NCI-H510A treated with DMSO at 0.1 percent for 48 hours (cell line): ENCODE data around the gene SCNM1.

Experiments
- DNase-seq: peaks from one replicate; lab custom pipeline; 2025; lab: John Stamatoyannopoulos, UW

Gene SCNM1, protein sequence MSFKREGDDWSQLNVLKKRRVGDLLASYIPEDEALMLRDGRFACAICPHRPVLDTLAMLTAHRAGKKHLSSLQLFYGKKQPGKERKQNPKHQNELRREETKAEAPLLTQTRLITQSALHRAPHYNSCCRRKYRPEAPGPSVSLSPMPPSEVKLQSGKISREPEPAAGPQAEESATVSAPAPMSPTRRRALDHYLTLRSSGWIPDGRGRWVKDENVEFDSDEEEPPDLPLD

DNA sequence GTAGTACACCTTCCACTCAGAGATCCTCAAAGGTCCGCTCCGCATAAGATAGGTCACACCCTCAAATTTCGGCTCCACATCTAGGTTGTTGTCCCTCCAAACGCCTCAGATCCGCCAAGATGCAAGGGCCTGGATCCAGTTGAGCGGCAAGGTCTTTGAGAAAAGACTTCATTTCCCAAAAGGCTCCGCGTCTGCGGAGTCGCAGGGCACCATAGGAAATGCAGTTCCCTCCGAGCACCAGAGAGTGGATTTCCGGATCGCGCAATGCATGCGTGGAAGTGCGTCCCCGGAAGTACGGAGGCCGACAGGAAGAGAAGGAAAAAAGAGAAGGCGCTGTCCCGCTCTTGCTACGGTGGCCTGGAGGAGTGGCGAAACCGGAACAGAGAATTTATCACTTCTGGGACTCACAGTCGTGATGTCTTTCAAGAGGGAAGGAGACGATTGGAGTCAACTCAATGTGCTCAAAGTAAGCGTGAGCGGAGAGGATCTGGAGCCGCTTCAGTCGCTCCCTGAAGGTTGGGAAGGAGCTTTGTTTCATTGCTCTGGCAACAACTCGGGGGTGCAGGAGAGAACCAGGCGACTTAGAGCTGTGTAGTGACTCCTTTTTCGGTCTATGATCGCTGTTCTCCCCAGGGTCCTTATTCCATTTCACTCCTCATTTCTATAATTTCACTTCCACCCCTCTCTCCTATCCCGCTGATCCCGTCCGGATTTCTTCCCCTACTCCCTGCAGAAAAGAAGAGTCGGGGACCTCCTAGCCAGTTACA lies at the start of gene SCNM1, which contains the start of gene LYSMD1:
Gene SCNM1 (plus strand): TSS at position 407 of the 767 bp plus-strand sequence. CDS start 9 bp downstream, at position 416.
Gene LYSMD1 (minus strand): TSS at position 165 of the 767 bp plus-strand sequence. CDS start 644 bp downstream, outside the sequence.
- DNase-seq = peak; percentile 97

DNA sequence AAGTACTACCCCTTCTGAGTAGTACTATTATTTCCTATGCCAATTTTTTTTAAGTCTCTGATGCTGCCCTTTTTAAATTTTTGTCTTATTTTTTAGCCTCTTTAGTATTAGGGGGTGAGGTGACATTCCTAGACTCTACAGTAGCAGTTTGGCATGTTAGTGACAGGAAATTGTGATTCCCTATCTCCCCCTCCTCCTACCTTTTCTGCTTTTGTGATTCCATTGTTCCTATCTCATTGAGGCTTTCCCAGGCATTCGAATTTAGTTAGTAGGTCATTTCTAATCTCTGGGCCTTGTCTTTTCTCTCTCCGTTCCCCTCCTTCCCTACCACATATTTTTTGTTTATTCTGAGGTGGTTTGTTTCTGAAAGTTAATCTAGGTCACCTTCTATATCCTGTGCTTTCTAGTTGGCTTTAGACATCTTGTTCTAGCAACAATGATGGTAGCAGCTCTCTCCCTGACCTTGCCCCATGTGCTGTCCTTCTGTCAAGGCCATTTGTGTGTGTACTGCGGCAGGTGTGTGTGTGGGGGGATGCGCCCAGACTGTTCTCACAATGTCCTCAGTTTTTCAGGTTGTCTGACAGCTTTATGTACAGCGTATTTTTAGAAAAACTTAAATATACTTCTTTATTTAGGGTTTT lies 41.1 kb upstream of the SCNM1 start:
- DNase-seq = no peak

DNA sequence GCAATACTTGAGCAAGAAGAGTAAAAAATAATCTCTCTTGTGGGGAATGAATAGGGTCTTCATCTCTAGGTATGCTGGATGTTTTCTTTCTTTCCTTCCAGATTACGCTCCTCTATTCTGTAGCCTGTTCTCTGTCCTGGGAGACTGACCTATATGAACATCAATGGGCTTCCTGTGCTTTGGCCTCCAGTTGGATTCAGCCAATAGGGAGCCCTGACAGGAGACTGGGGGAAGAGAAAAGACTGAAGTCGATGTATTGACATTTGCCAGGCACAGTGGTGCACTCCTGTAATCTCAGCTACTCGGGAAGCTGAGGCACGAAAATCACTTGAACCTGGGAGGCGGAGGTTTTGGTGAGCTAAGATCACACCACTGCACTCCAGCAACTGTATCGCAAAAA lies 37.1 kb upstream of the SCNM1 start:
- DNase-seq = no peak

DNA sequence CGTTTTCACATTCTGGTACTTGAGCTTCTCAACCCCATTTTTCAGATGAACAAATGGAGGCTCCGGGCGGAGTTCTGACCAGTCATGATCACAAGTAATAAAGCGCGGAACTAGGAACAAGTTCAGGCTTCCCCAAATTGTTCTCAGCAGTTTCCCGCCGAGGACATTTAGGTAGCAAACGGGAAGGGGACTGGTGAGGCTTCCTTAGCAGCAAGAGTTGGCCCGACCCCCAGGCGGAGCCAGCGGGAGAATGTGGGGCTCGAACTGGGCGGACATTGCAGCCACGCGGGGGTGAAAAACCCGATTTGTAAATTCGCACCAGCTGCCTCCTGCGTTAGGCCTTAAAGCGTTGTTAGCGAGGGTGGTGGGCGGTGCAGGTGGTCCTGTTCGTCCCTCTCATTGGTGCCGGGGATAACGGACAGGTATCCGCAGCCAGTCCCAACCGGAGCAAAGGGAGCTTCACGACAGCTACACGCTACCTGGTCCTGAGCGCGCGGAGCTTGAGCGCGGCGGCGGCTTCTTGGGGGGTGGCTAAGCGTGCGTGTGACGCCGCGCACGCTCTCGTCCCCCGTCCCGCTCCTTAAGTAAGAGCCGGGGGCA lies 34.9 kb upstream of the SCNM1 start:
- no peak for DNase-seq

DNA sequence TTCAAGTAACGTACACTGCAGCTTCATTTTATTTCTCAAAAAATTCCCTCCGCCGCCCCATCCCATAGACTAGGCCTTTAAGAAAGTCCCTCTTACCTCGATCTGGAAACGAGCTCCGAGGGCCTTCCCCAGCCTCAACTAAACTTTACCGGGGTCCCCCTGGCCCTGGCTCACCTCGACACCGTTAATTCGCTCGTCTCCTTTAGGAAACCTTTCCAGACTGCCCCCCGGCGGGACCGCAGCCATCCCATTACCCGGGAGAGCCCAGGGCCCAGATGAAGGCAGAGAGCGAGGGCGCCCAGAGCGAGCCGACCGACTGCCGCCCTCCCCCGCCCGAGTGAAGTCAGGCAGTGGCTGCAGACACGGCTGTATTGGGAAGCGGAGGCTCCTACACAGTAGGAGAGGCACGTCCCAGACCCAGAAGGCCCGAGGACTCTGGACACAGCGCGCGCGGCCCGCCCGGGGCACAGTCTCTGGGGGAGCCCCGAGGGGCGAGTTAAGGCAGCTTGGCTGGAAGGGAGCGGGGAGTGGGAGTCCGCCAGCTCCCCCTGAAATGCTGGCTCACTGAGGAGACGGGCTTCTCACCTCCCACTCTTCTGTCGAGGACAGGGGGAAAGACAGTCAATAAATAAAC lies 34.1 kb upstream of the SCNM1 start:
- no peak for DNase-seq

DNA sequence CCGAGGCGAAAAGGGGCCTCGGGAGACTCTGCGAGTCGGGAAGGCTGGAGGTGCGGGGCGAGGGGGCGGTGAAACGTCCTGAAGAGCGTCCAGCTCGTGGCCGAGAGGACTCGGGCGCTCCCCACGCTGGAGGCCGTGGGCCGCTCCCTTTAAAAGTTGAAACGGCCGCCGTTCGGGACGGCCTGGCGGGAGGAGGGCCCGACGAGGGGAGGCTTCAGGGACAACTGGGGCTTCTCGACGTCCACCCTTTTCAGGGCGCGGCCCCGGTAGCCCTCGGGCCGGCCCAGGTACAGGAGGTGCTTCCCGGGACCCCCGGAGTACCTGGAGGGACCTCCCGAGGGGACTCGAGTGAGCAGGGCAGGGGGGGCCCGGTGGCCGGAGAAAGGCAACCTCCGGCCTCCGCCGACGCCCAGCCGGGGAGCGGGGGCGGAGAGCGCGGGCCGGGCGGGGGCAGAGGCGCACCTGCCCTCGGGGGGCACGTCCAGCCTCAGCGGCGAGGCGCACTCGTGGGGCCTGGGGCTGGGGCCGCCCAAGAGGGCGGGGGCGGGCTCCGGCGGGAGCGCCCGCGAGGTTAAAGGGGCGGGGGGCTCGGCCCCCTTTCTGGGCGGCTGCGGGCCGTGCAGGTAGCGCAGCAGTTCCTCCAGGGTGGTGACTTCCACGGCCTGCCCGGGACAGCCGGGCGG lies 33.5 kb upstream of the SCNM1 start:
- DNase-seq = no peak

DNA sequence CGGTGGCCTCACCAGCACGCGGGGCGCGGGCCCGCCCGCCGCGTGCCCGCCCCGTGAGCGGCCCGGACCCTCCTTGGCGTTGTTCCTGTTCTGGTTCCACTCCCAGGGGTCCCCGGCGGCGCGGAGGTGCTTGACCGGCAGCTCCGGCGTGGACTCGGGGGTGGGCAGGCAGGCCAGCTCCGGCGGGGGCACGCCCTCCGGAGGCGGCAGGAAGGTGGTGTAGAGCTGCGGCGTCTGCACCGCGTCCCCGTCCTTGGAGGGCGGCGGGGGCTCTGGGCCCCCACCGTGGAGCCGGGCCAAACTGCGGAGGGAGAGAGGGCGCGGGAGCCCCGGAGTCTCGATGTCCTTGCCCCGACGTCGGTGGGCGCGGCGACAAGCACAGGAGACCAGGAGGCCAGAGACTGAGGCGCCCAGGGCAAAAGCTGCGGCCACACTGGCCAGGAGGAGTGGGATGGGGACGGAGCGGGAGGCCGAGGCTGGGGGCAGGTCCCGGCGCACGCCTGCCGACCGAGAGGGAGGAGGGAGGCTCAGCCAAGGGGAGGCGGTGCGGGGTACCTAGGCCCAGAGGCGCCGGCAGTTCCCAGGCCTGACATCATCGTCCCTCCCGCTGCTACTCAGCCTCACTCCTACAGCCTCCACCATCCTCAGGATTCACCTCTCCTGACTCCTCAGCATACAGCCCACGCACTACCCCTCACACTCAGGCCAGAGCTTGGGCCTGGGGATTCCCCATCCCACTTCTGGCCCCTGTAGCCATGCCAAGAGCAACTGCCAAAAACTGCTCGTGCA lies 32.7 kb upstream of the SCNM1 start:
- DNase-seq = no peak

DNA sequence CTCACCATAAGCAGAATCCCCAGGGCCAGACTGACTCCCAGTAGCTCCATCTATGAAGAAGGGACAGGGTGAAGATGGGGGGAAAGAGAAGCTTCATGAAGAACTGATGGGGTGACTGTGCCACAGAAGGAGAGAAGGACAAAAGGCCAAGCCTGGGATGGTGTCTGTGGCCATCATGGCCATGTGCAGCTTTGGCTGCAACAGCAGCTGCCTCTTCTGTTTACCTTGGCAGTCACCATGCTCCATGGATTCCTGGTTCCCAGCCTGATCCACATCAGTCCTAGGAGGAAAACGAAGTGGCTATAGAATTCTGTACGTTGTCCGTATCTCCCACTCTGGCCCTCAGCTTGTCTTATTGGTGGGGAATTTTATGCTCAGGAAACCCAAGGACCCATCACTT lies 31.5 kb upstream of the SCNM1 start:
- DNase-seq = no peak

DNA sequence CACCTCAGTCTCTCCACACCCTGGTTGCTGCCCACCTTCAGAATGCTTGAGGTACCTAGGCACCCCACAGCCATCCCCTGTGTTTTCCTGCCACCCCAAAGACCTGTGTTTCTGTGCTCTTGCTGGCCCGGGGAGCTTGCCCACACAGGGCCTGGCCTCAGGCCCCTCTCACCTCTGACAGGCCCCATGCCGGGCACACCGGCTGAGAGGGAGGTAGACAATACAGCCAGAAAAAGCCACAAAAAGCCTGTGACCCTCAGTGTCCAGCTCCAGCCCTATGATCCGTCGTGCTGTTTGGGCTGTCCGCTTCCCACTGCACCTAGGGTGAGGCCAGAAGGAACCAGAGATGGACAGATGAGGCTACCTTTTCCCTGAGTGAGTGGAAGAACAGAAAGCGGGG lies 31.0 kb upstream of the SCNM1 start:
- no peak for DNase-seq

DNA sequence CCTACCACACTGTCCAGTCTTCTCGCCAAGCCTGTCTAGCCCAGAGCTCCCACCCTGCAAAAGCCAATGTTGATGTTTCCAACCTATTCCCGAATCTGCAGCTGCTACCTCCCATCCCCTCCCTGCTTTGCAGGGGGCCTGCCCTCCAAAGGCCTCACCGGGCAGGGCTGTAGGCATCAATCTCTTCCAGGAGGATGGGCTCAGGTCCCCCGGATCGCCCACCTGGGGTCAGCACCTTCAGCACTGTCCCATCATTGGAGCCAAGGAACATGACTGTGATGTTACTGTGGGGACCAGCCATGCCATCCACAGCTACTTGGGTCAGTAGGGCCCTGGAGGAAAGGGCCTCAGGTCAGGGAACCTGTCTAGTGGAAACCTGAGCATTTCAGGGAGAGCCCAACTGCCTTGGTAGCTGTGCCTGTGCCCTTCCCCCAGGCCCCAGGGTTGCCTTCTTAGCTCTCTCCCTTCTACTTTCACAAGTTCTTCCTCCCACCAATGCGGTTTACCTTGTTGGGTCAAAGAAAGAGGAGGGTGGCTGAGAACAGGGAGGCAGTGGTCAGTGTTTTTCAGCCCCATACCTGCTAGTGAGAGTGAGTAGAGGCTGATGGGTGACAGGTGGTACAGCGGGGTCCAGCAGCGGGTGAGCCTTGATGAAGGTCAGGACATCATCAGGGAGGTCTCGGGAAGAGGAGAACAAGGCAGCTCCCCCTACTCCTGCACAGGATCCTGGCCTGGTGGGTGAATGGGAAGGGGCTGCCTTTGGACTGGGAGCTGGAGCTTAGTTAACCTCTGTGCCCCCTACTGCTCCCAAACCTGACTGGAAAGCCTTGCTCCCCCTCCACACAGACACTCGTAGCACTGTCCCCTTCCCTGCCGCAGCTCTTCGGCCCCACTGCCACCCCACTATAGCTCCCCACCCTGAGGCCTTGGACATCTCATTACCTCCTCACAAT lies 30.2 kb upstream of the SCNM1 start:
- no peak for DNase-seq

DNA sequence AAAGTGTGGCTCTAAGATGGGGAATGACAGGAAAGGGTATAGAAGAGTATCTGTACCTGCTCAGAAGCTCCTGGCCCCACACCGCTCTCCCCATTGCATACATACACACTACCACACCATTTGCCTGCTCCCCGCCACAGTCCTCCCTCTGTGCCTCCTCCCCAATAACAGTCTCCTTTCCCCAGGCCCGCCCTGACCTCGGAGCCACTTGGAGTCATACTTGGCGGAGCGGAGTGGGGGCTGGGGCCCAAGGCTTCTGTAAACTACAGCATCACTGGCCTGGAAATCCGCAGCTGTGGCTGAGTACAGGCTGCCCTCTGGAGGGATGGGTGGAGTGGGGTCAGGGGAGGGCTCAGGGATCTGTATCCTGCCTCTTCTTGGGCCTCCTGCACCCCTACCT lies 28.2 kb upstream of the SCNM1 start:
- DNase-seq = no peak

DNA sequence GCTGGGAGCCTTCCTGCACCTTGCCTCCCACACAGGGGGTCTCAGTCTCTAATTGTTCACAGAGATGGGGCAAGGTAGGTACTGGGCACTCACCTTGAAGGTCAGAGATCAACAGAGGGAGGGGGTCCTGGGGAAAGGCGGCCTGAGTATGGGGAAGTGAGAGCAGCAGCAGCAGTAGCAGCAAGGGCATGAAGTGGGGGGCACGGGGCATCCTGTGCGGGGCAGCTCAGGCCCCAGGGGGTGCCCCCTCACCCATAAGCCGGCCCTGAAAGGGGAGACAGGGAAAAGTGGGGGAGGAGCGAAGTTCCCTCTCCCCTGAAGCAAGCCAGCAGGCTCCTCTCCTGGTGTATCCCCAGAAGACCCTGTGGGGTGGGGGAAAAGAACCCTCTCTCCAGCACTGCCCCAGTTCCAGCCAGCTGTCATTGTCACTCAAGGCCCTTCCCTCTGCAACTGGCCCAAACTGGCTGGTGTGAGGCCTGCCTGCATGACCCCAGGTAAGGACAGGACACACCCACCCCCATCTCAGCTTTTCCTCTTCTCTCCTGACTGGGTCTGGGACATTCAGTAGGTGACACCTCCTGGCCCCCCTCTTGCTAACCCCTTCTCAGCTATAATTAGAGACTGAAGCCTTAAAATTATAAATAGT lies 23.4 kb upstream of the SCNM1 start:
- DNase-seq = no peak

DNA sequence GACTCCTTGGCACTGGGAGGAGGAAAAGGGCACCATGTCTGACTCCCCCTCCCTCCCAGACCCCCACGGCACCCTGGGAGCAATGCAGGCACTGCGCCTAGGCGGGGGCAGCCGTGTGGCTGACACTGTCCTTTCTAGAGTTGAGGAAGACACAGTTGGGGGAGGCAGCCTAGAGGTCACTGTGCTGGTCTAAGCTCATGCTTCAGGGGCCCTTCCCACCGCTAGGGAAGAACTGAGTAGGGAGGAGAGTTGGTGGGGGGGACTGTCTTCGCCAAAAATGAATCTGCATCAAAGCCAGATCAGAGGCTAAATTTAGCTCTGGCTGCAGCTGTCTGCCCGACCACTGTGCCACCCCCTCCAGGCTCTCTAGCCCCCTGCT lies 22.9 kb upstream of the SCNM1 start:
- DNase-seq = no peak

DNA sequence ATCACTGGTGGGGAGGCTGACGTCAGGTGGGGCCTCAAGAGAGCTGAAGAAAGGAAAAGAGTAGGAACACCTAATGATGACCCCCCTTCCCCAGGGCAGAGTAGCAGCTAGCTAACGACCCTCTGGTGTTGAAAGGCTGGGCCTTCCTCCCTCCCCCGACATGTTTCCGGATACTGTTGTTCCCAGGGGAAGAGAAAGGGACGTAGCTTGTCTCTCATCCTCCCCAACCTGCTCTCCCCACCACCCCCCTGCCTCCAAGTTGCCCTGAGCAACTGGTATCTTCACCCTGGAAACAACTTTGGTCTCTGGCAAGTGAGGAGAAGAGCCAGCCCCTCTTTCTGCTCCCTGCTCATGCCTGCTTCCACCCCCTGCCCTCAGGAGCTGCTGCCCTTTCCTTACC lies 22.0 kb upstream of the SCNM1 start:
- no peak for DNase-seq

DNA sequence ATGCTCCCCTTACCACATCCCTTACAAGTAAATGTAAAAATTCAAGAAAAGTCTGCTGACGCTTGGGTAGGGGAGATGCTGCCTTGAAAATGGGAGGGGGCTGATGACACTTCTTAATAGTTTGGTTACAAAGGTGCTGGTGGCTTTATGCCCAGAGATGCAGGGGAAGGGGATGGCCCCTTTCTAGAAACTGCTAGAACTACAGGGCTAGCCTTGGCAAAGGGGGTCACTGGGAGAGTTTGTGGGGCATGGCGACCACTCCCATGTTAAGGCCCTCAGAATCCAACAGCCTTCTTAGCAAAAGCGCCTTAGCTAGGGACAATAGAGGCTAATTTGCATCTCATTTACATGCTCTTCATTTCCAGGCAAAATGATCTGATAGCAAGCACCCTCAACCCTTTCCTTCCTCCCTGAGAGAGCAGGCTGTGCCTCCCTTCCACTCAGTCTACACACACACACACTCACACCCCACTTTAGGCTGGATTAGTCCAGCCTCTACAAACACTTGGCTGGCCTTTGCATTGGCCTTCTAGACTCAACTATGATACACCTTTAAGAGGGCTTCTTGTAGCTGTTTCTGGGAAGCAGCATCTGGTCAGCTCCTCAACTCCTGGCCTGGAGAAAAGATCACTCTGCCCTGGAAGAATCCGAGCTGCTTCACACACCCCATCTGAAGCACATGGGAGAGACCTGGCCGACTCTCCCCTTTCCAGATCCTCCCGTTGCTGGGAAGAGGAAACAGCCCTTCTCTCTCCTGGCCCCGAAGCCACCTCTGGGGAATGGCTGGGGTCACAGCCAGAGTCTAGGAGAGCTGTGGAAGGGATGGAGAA lies 21.3 kb upstream of the SCNM1 start:
- DNase-seq = no peak

DNA sequence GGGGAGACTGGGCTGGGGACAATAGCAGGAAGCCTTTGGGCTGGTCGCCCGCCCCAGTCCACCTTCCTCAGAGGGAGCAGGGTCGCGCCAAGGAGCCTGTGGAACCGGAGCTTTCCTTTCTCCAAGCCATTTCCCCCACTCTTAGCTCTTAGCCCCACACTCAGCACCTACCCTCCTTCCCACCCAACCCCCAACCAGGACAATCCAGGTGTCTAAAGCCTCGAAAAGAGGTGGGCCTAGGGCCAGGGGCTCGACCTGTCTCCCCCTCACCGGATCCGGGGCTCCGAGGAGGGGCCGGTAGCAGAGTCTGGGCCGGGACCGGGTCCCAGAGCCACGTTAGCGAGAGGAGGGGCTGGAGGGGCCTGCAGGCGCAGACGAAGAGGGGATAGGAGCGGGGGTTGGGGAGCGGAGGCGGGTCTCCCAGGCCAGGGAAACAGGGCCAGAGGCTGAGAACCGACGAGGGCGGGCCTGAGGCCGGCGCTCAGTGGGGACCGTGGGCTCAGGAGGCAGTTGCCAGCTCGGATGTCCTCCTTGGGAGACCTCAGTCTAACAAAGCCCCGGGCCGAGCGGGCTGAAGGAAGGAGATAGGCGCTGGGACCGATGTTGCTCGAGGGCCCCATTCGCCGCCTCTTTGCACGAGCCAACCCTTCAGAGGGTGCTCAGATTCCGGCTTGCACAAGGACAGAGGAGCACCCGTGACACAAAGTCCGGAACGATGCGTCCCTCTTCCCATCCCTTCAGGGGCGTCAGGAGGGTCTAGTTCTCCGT lies 20.5 kb upstream of the SCNM1 start:
- no peak for DNase-seq

DNA sequence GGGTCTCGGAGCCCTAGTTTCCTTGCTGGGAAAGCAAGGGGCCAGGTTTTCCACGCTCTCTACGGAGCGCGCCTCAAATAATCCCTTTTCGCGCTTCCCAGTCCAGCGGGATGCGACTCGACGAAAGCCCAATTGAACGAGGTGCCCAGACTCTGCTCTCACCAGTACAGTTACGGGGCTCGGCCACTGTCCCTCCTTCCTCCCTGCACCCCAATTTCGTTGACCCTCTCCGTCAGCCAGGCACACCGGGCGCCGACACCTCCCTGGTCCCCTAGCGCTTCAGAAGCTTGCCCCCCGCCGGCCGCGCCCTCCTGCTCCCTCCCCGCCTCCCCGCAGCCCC lies 19.9 kb upstream of the SCNM1 start:
- DNase-seq = no peak
